H9 (cell line): Measurements from ENCODE around the gene MX1. TPM values are rescaled to one million over a fixed set of nuclear protein-coding genes. Genes with fewer than 3 reads are reported as not detected.

Experiments
- DNase-seq: peaks from one replicate; pipeline ENCODE4 v3.0.0-alpha.2; 2017
- H2AFZ ChIP-seq: one replicate; pipeline ENCODE4 v1.6.1; 2013; ENCODE audit warnings: mild to moderate bottlenecking, low read length, control low read depth, moderate library complexity
- H2AK5ac ChIP-seq: 2 replicates; pipeline ENCODE4 v1.6.1; 2013; ENCODE audit warnings: low read length, control low read depth, mixed read lengths; ENCODE audit not compliant: insufficient read length
- H2BK120ac ChIP-seq: one replicate; pipeline ENCODE4 v1.6.1; 2013; ENCODE audit warnings: low read depth, mild to moderate bottlenecking, low read length, control low read depth, inconsistent platforms; ENCODE audit not compliant: poor library complexity, severe bottlenecking
- H2BK12ac ChIP-seq: 2 replicates; pipeline ENCODE4 v1.6.1; 2013; ENCODE audit warnings: low read length, control low read depth, mixed read lengths, low read depth; ENCODE audit not compliant: insufficient read length
- H2BK15ac ChIP-seq: 2 replicates; pipeline ENCODE4 v1.6.1; 2013; ENCODE audit warnings: low read depth, low read length, control low read depth
- H2BK20ac ChIP-seq: one replicate; pipeline ENCODE4 v1.6.1; 2013; ENCODE audit warnings: low read depth, mild to moderate bottlenecking, low read length, control low read depth, inconsistent platforms; ENCODE audit not compliant: poor library complexity, severe bottlenecking
- H2BK5ac ChIP-seq: 2 replicates; pipeline ENCODE4 v1.6.1; 2013; ENCODE audit warnings: low read length, control low read depth, mixed read lengths; ENCODE audit not compliant: insufficient read length
- H3K14ac ChIP-seq: 2 replicates; pipeline ENCODE4 v1.6.1; 2013; ENCODE audit warnings: low read length, control low read depth; ENCODE audit not compliant: insufficient read depth
- H3K18ac ChIP-seq: 2 replicates; pipeline ENCODE4 v1.6.1; 2013; ENCODE audit warnings: low read depth, mild to moderate bottlenecking, mixed read lengths, low read length, control low read depth; ENCODE audit not compliant: insufficient read length
- H3K23ac ChIP-seq: 2 replicates; pipeline ENCODE4 v1.6.1; 2013; ENCODE audit warnings: low read length, control low read depth, mixed read lengths, low read depth; ENCODE audit not compliant: insufficient read length
- H3K23me2 ChIP-seq: 2 replicates; pipeline ENCODE4 v1.6.1; 2013; ENCODE audit warnings: low read depth, mild to moderate bottlenecking, mixed read lengths, low read length, control low read depth; ENCODE audit not compliant: insufficient read length, poor library complexity, severe bottlenecking
- H3K27ac ChIP-seq: 2 replicates; pipeline ENCODE4 v1.5.1; 2013; ENCODE audit warnings: low read length, control low read depth, mixed read lengths, low read depth; ENCODE audit not compliant: insufficient read length
- H3K27me3 ChIP-seq: 2 replicates; pipeline ENCODE4 v1.6.1; 2013; ENCODE audit warnings: low read length, control low read depth, inconsistent platforms; ENCODE audit not compliant: insufficient read depth
- H3K4ac ChIP-seq: 2 replicates; pipeline ENCODE4 v1.6.1; 2013; ENCODE audit warnings: low read depth, mild to moderate bottlenecking, control low read depth, inconsistent platforms, low read length, moderate library complexity
- H3K4me1 ChIP-seq: 2 replicates; pipeline ENCODE4 v1.6.1; 2013; ENCODE audit warnings: low read length, control low read depth, inconsistent platforms; ENCODE audit not compliant: insufficient read depth
- H3K4me2 ChIP-seq: 2 replicates; pipeline ENCODE4 v1.6.1; 2013; ENCODE audit warnings: low read length, control low read depth, mixed read lengths; ENCODE audit not compliant: insufficient read length, insufficient read depth
- H3K56ac ChIP-seq: 2 replicates; pipeline ENCODE4 v1.6.1; 2013; ENCODE audit warnings: low read depth, mild to moderate bottlenecking, mixed read lengths, low read length, control low read depth; ENCODE audit not compliant: insufficient read length
- H3K79me1 ChIP-seq: 2 replicates; pipeline ENCODE4 v1.6.1; 2013; ENCODE audit warnings: low read depth, mild to moderate bottlenecking, moderate library complexity, low read length, control low read depth, inconsistent platforms; ENCODE audit not compliant: insufficient read depth, poor library complexity, severe bottlenecking
- H3K79me2 ChIP-seq: 2 replicates; pipeline ENCODE4 v1.6.1; 2013; ENCODE audit warnings: low read length, control low read depth, inconsistent platforms; ENCODE audit not compliant: insufficient read depth
- H3K9ac ChIP-seq: 2 replicates; pipeline ENCODE4 v1.6.1; 2013; ENCODE audit warnings: low read length, control low read depth, mixed read lengths; ENCODE audit not compliant: insufficient read length; ENCODE audit errors: extremely low read depth
- H3K9me3 ChIP-seq: one replicate; pipeline ENCODE4 v1.6.1; 2013; ENCODE audit warnings: low read depth, low read length, inconsistent platforms; ENCODE audit not compliant: control insufficient read depth
- H3T11ph ChIP-seq: one replicate; pipeline ENCODE4 v1.6.1; 2013; ENCODE audit warnings: mild to moderate bottlenecking, low read length, control low read depth, inconsistent platforms
- H4K20me1 ChIP-seq: one replicate; pipeline ENCODE4 v1.6.1; 2013; ENCODE audit not compliant: control insufficient read depth, insufficient read length, insufficient read depth
- H4K5ac ChIP-seq: 2 replicates; pipeline ENCODE4 v1.6.1; 2013; ENCODE audit warnings: low read depth, mild to moderate bottlenecking, mixed read lengths, low read length, control low read depth; ENCODE audit not compliant: insufficient read length
- H4K8ac ChIP-seq: replicated peaks from 2 replicates; pipeline ENCODE4 v1.6.1; 2013; ENCODE audit warnings: low read length, control low read depth, mixed read lengths, low read depth; ENCODE audit not compliant: insufficient read length
- H4K91ac ChIP-seq: 2 replicates; pipeline ENCODE4 v1.6.1; 2013; ENCODE audit warnings: low read depth, mild to moderate bottlenecking, moderate library complexity, mixed read lengths, low read length, control low read depth; ENCODE audit not compliant: insufficient read length
- H3K27ac Mint-ChIP-seq, 3 experiments: 2 replicates in 2 of 3; 3 replicates in 1 of 3; pipeline ENCODE4 v1.8.0; 2020 to 2021; ENCODE audit warnings: mixed read lengths in 3 of 3, mild to moderate bottlenecking in 1 of 3, moderate library complexity in 1 of 3
- H3K27me3 Mint-ChIP-seq: 2 replicates; pipeline ENCODE4 v1.8.0; 2021; ENCODE audit warnings: low read depth, mild to moderate bottlenecking, moderate library complexity, mixed read lengths
- H3K36me3 Mint-ChIP-seq, 3 experiments: 2 replicates in 2 of 3; 3 replicates in 1 of 3; pipeline ENCODE4 v1.8.0; 2020 to 2021; ENCODE audit warnings: low read depth in 3 of 3, mixed read lengths in 3 of 3; ENCODE audit not compliant: insufficient read depth in 1 of 3
- H3K4me1 Mint-ChIP-seq, 2 experiments: 2 replicates each; pipeline ENCODE4 v1.8.0; 2020; ENCODE audit warnings: mixed read lengths in 2 of 2
- H3K4me3 Mint-ChIP-seq, 2 experiments: 2 replicates in 1 of 2; 3 replicates in 1 of 2; pipeline ENCODE4 v1.8.0; 2020 to 2021; ENCODE audit warnings: mild to moderate bottlenecking in 2 of 2, mixed read lengths in 2 of 2, moderate library complexity in 1 of 2
- H3K9me3 Mint-ChIP-seq, 2 experiments: 2 replicates in 1 of 2; 3 replicates in 1 of 2; pipeline ENCODE4 v1.8.0; 2020; ENCODE audit warnings: mild to moderate bottlenecking in 2 of 2, mixed read lengths in 2 of 2, moderate library complexity in 1 of 2
- whole genome bisulfite sequencing: extraction: QIAGEN DNeasy Blood & Tissue Kit; methylation state at CpG from one replicate; pipeline ENCODE4 v1.1.7; 2013; ENCODE audit warnings: missing lambda C conversion rate, low lambda C conversion rate, mixed read lengths; ENCODE audit not compliant: insufficient read length; ENCODE audit errors: extremely low coverage; 5-methylcytosine and 5-hydroxymethylcytosine counted together
- total RNA-seq: library from RNA; stranded (reverse); gene quantifications from 2 replicates; pipeline ENCODE4 v1.2.1, GENCODE V29; 2021
- TF ChIP-seq, protein P1 (sequence below): fragments of 200-600 bp; sonication (generic); conservative IDR thresholded peaks from 3 replicates; pipeline ENCODE4 v1.8.0; 2021; ENCODE audit warnings: antibody characterized with exemption, mild to moderate bottlenecking

MX1 gene
- total RNA-seq, 1 experiment from 2014 or later, result 6.3 TPM

DNA sequence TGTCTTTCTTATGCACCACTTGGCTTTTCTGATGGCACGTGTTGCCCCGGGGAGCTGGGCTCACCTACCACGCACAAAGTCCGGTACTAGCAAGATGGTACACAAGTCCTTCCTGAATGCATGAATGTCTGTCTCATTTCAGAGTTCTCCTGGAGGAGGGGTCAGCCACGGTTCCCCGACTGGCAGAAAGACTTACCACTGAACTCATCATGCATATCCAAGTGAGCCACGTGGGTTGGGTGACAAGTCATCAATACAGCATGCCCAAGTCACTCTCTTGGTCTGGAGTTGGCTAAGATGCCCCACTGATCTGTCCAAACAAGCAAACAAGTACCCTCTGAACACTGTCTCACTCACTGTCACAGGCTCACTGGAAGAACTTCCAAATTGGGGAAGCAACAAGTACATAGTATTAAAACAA, 28.6 kb upstream of the MX1 start:
- H4K20me1 ChIP-seq, result no peaks in the 10 kb centered on the region
- H2BK5ac ChIP-seq, result no peak overlapping the region
- Mint-ChIP-seq H3K4me1 (peaks cover 13 to 14% of the 10 kb centered on the region in 2 experiments), H3K4me3 (no peak overlapping the region), H3K36me3 (peaks cover 0 to 4% (median 0%) of the 10 kb centered on the region in 3 experiments; a peak in 1 of 7 replicates), H3K9me3 (no peaks in the 10 kb centered on the region; a peak in 1 of 5 replicates), H3K27ac (no peak overlapping the region), H3K27me3 (peaks cover 2% of the 10 kb centered on the region; the same call in 1 of the 2 replicates)
- no CpG with 5 or more reads among the region's 7 CpGs for WGBS
- DNase-seq, result peak; percentile 12
- H4K91ac ChIP-seq, result no peak overlapping the region
- H3K4me2 ChIP-seq, result no peak overlapping the region
- no peak overlapping the region for H3K9ac ChIP-seq
- H2AFZ ChIP-seq, result no peak overlapping the region
- no peak overlapping the region for H2BK20ac ChIP-seq
- H4K5ac ChIP-seq, result no peak overlapping the region
- no peaks in the 10 kb centered on the region for H3K23me2 ChIP-seq
- no peak overlapping the region for H3T11ph ChIP-seq
- H2BK15ac ChIP-seq, result no peak overlapping the region
- no peak overlapping the region for H2BK12ac ChIP-seq
- no peak overlapping the region for H3K23ac ChIP-seq
- H2BK120ac ChIP-seq, result no peak overlapping the region
- no peak overlapping the region for H4K8ac ChIP-seq
- no peak overlapping the region for H3K14ac ChIP-seq
- H3K56ac ChIP-seq, result no peak overlapping the region
- H3K27me3 ChIP-seq, result no peaks in the 10 kb centered on the region
- peaks cover 3% of the 10 kb centered on the region; the same call in 1 of the 2 replicates for H3K4me1 ChIP-seq
- H3K9me3 ChIP-seq, result no peaks in the 10 kb centered on the region
- TF ChIP-seq, protein P1, sequence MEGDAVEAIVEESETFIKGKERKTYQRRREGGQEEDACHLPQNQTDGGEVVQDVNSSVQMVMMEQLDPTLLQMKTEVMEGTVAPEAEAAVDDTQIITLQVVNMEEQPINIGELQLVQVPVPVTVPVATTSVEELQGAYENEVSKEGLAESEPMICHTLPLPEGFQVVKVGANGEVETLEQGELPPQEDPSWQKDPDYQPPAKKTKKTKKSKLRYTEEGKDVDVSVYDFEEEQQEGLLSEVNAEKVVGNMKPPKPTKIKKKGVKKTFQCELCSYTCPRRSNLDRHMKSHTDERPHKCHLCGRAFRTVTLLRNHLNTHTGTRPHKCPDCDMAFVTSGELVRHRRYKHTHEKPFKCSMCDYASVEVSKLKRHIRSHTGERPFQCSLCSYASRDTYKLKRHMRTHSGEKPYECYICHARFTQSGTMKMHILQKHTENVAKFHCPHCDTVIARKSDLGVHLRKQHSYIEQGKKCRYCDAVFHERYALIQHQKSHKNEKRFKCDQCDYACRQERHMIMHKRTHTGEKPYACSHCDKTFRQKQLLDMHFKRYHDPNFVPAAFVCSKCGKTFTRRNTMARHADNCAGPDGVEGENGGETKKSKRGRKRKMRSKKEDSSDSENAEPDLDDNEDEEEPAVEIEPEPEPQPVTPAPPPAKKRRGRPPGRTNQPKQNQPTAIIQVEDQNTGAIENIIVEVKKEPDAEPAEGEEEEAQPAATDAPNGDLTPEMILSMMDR, result no peak
- H3K79me2 ChIP-seq, result no peaks in the 10 kb centered on the region
- H3K79me1 ChIP-seq, result no peaks in the 10 kb centered on the region
- no peak overlapping the region for H2AK5ac ChIP-seq
- no peak overlapping the region for H3K4ac ChIP-seq
- H3K27ac ChIP-seq, result no peak overlapping the region
- no peak overlapping the region for H3K18ac ChIP-seq
